B cell (primary cell): ENCODE results near the gene HIVEP1. TPM values are rescaled to one million over a fixed set of nuclear protein-coding genes. Genes with fewer than 3 reads are reported as not detected.

Experiments
- ATAC-seq: fragments of 200-7000 bp; cut with Tn5 transposase; one replicate; pipeline ENCODE4 v1.10.0; 2021; ENCODE audit warnings: low read depth, mild to moderate bottlenecking, moderate number of reproducible peaks, moderate library complexity
- CTCF ChIA-PET: fragments of 350-600 bp; sonication (Branson Sonifier 250); formaldehyde crosslinking; loops from one replicate; lab custom pipeline; 2021; ENCODE audit warnings: antibody characterized with exemption, inconsistent platforms; lab: Charles Lee
- POLR2A ChIA-PET: fragments of 350-600 bp; sonication (Branson Sonifier 250); formaldehyde crosslinking; loops from one replicate; lab custom pipeline; 2021; ENCODE audit warnings: antibody characterized with exemption; lab: Charles Lee
- DNase-seq: peaks from one replicate; pipeline ENCODE4 v3.0.0; 2013
- H2AFZ ChIP-seq: 2 replicates; pipeline ENCODE4 v1.6.1; 2012; ENCODE audit warnings: mild to moderate bottlenecking, low read depth, low read length; ENCODE audit not compliant: insufficient read depth, poor library complexity, severe bottlenecking
- H3K27ac ChIP-seq, 2 donors: 1 replicate in 1 of 2; 2 replicates in 1 of 2; pipeline ENCODE4 v1.5.1; 2012 to 2013; ENCODE audit warnings: low read length in 2 of 2, mild to moderate bottlenecking in 2 of 2, moderate library complexity in 1 of 2
- H3K27me3 ChIP-seq, 4 experiments: fragments of 200-600 bp in 1 of 4; sonication (generic) in 1 of 4; replicated peaks in 1 of 4; 1 replicate in 2 of 4; 2 replicates in 2 of 4; pipeline versions ENCODE4 v1.6.1 to v1.7.0; 2013 to 2016; ENCODE audit warnings: low read length in 3 of 4, mild to moderate bottlenecking in 2 of 4, mixed read lengths in 1 of 4, moderate library complexity in 1 of 4; ENCODE audit not compliant: insufficient read depth in 4 of 4, control insufficient read depth in 3 of 4; ENCODE audit errors: control extremely low read depth in 1 of 4
- H3K36me3 ChIP-seq, 2 experiments: replicated peaks in 1 of 2; 1 replicate in 1 of 2; 2 replicates in 1 of 2; pipeline versions ENCODE4 v1.6.1 to v1.7.1; 2013; ENCODE audit warnings: low read length in 1 of 2; ENCODE audit not compliant: insufficient read depth in 2 of 2, control insufficient read depth in 1 of 2; ENCODE audit errors: control extremely low read depth in 1 of 2, extremely low read depth in 1 of 2
- H3K4me1 ChIP-seq, 2 donors: fragments of 200-600 bp in 1 of 2; sonication (generic) in 1 of 2; 1 replicate in 1 of 2; 2 replicates in 1 of 2; pipeline versions ENCODE4 v1.5.1 to v1.6.1; 2013 to 2017; ENCODE audit warnings: low read length in 2 of 2; ENCODE audit not compliant: control insufficient read depth in 2 of 2, insufficient read depth in 2 of 2
- H3K4me2 ChIP-seq: replicated peaks from 2 replicates; pipeline ENCODE3; 2012; ENCODE audit warnings: mild to moderate bottlenecking, low read depth, low read length; ENCODE audit not compliant: poor library complexity, severe bottlenecking
- H3K4me3 ChIP-seq, 5 experiments: fragments of 200-600 bp in 1 of 5; sonication (generic) in 1 of 5; 1 replicate in 3 of 5; 2 replicates in 2 of 5; pipeline versions ENCODE4 v1.5.1 to v1.7.0; 2011 to 2016; ENCODE audit warnings: low read length in 4 of 5, mild to moderate bottlenecking in 4 of 5, low read depth in 2 of 5, control low read depth in 1 of 5, moderate library complexity in 1 of 5; ENCODE audit not compliant: insufficient read depth in 1 of 5; ENCODE audit errors: control extremely low read depth in 1 of 5, extremely low read depth in 1 of 5
- H3K79me2 ChIP-seq: fragments of 200-600 bp; sonication (generic); one replicate; pipeline ENCODE4 v1.6.0; 2016; ENCODE audit warnings: low read length; ENCODE audit not compliant: control insufficient read depth, insufficient read depth
- H3K9ac ChIP-seq: fragments of 200-600 bp; sonication (generic); 2 replicates; pipeline ENCODE4 v1.6.1; 2017; ENCODE audit warnings: mild to moderate bottlenecking, low read length, moderate library complexity
- H3K9me3 ChIP-seq, 3 donors: one replicate each; pipeline versions ENCODE4 v1.6.1 to v1.7.1; 2013; ENCODE audit warnings: low read length in 2 of 3; ENCODE audit not compliant: control insufficient read depth in 2 of 3, insufficient read depth in 1 of 3; ENCODE audit errors: control extremely low read depth in 1 of 3
- H4K20me1 ChIP-seq: 2 replicates; pipeline ENCODE4 v1.6.0; 2012; ENCODE audit warnings: mild to moderate bottlenecking, low read length; ENCODE audit not compliant: insufficient read depth, control insufficient read depth, poor library complexity, severe bottlenecking
- H3K27ac Mint-ChIP-seq: one replicate; pipeline ENCODE4 v1.8.0; 2021; ENCODE audit warnings: mixed read lengths
- H3K27me3 Mint-ChIP-seq: one replicate; pipeline ENCODE4 v1.8.0; 2021; ENCODE audit warnings: mixed read lengths
- H3K4me1 Mint-ChIP-seq: one replicate; pipeline ENCODE4 v1.8.0; 2021; ENCODE audit warnings: mixed read lengths
- H3K4me3 Mint-ChIP-seq: one replicate; pipeline ENCODE4 v1.8.0; 2021; ENCODE audit warnings: mixed read lengths
- H3K9me3 Mint-ChIP-seq: one replicate; pipeline ENCODE4 v1.8.0; 2022; ENCODE audit warnings: mixed read lengths; ENCODE audit not compliant: insufficient read depth
- CTCF ChIP-seq: fragments of 200-600 bp; IDR thresholded peaks from one replicate; pipeline ENCODE4 v1.8.0; 2022; ENCODE audit warnings: antibody characterized with exemption, mild to moderate bottlenecking
- EZH2 ChIP-seq: IDR thresholded peaks from 2 replicates; pipeline ENCODE4 v1.6.1; 2012; ENCODE audit warnings: borderline replicate concordance, low read depth, mild to moderate bottlenecking, moderate library complexity, low read length; ENCODE audit not compliant: insufficient read depth, poor library complexity, severe bottlenecking
- WGBS: methylation state at CpG from one replicate; pipeline ENCODE4 v1.1.5; 2013; ENCODE audit warnings: missing lambda C conversion rate; ENCODE audit not compliant: insufficient coverage; 5-methylcytosine and 5-hydroxymethylcytosine counted together
- intact Hi-C: fragments of 100-400 bp; cut with micrococcal nuclease; formaldehyde crosslinking; loops from one replicate; pipeline ENCODE4 v1.10.0; 2022
- polyA plus RNA-seq: library from polyadenylated mRNA; depleted of rRNA; stranded (reverse); fragments of >200 nt; gene quantifications from 2 replicates; pipeline ENCODE4 v1.2.3, GENCODE V29; 2012
- total RNA-seq, 2 donors: library from RNA; stranded (reverse); fragments of 120-200 nt in 1 of 2; gene quantifications; 1 replicate in 1 of 2; 2 replicates in 1 of 2; pipeline versions ENCODE4 v1.2.3 to v1.2.4, GENCODE V29; 2013 to 2022

The HIVEP1 gene
- total and polyA plus RNA-seq, 2 donors (not counting 1 experiment from before 2014, with no cell fraction given) = 11.3 to 96.5 TPM

GRCh38 chr6:12171717-12172116 lies 159.6 kb downstream of the HIVEP1 start:
- no peak overlapping the region for H3K4me2 ChIP-seq
- ChIA-PET POLR2A (no interaction called here), CTCF (no interaction called here)
- H4K20me1 ChIP-seq = no peaks in the 10 kb centered on the region
- no peak overlapping the region for H3K4me3 Mint-ChIP-seq
- no peak overlapping the region for H2AFZ ChIP-seq
- 100% methylated on average over 4 of the region's 5 CpGs for WGBS
- no peaks in the 10 kb centered on the region for H3K4me1 ChIP-seq
- DNase-seq (no peak), ATAC-seq (no peak)
- no peaks in the 10 kb centered on the region for H3K27me3 ChIP-seq
- intact Hi-C loops = no loop called here
- no peaks in the 10 kb centered on the region for H3K27me3 Mint-ChIP-seq
- no peaks in the 10 kb centered on the region for H3K4me1 Mint-ChIP-seq
- no peak overlapping the region for H3K27ac ChIP-seq
- no peak overlapping the region for H3K4me3 ChIP-seq
- H3K9me3 Mint-ChIP-seq = peaks cover 1% of the 10 kb centered on the region
- no peak overlapping the region for H3K9ac ChIP-seq
- TF ChIP-seq CTCF (no peak), EZH2 (no peak)
- no peaks in the 10 kb centered on the region for H3K36me3 ChIP-seq
- H3K27ac Mint-ChIP-seq = no peak overlapping the region
- peaks cover 0 to 2% (median 0%) of the 10 kb centered on the region in 3 donors for H3K9me3 ChIP-seq
- H3K79me2 ChIP-seq = no peaks in the 10 kb centered on the region

GRCh38 chr6:12172572-12172971 lies 160.5 kb downstream of the HIVEP1 start:
- H3K9ac ChIP-seq = no peak overlapping the region
- no peaks in the 10 kb centered on the region for H3K4me1 ChIP-seq
- DNase-seq (no peak), ATAC-seq (no peak)
- no peaks in the 10 kb centered on the region for H3K27me3 Mint-ChIP-seq
- no CpG with 5 or more reads among the region's 2 CpGs for WGBS
- no peak overlapping the region for H3K4me3 Mint-ChIP-seq
- POLR2A ChIA-PET = no interaction called here
- TF ChIP-seq EZH2 (no peak), CTCF (no peak)
- no peak overlapping the region for H3K27ac Mint-ChIP-seq
- no peaks in the 10 kb centered on the region for H3K4me1 Mint-ChIP-seq
- peaks cover 4% of the 10 kb centered on the region for H3K9me3 Mint-ChIP-seq
- H3K4me3 ChIP-seq = no peak overlapping the region
- intact Hi-C loops = no loop called here
- no peaks in the 10 kb centered on the region for H3K27me3 ChIP-seq
- CTCF ChIA-PET = no interaction called here
- no peaks in the 10 kb centered on the region for H3K36me3 ChIP-seq
- no peak overlapping the region for H3K27ac ChIP-seq
- H2AFZ ChIP-seq = no peak overlapping the region
- no peaks in the 10 kb centered on the region for H4K20me1 ChIP-seq
- H3K79me2 ChIP-seq = no peaks in the 10 kb centered on the region
- H3K9me3 ChIP-seq = peaks cover 0 to 3% (median 0%) of the 10 kb centered on the region in 3 donors
- no peak overlapping the region for H3K4me2 ChIP-seq
